Nucleus accumbens (tissue), 56 donors: ENCODE data around the gene NT5DC1.
"Not testable (repeated sequence)": the region's sequence is repeated elsewhere in the genome, so short reads cannot be mapped to it uniquely, and the experiment has no call there.

Source experiments
- DNase-seq, 56 donors: peaks; one replicate each; lab custom pipeline; 2025; lab: John Stamatoyannopoulos, UW

The NT5DC1 gene

DNA sequence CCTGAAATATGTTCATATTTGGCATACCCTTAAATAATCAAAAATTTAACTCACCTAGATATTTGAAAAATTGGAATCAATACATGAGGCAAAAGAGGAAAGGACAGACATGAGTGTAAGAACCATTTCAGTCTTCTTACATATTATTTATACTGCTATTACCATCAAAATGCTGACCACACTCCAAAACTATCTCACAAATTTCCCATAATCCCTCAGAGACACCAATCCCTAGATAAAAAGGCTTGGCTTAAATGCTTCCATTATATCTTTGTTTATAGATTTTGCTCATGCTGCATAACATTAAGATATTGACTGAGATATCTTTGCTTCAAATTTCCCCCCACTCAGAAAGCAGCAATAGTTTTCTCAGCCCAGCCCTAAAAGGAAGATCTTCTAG is 11.7 kb upstream of the NT5DC1 start:
- no peak for DNase-seq

DNA sequence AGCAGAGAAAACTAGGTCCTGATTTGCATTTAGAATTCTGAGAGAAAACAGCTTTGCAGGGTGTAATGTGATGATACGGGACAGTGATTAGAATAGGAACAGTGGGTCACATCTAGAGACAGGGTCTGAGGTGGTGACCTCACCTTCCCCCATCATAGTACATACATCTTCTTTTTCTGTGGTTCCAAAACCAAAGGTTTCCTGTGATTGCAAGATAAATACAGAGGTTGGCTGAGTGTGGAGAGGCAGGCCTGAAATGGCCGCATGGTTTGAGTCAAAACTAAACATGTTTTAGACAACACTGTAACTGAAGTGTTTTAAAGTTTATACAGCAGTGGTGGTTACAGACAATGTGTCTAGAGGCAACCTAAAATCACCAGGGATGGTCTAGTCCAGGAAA is 10.4 kb upstream of the NT5DC1 start:
- no peak for DNase-seq

DNA sequence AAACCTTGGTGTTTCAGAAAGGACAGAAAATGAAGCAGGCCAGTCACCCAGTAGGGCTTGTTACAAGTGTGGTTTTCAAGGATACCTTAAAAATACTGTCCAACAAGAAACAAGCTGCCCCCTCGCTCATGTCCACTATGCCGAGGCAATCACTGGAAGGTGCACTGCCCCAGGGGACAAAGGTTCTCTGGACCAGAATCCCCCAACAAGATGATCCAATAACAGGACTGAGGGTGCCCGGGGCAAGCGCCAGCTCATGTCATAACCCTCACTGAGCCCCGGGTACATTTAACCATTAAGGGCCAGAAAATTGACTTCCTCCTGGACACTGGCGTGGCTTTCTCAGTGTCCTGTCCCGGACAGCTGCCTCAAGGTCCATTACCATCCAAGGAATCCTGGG is 6.6 kb upstream of the NT5DC1 start:
- no peak for DNase-seq

DNA sequence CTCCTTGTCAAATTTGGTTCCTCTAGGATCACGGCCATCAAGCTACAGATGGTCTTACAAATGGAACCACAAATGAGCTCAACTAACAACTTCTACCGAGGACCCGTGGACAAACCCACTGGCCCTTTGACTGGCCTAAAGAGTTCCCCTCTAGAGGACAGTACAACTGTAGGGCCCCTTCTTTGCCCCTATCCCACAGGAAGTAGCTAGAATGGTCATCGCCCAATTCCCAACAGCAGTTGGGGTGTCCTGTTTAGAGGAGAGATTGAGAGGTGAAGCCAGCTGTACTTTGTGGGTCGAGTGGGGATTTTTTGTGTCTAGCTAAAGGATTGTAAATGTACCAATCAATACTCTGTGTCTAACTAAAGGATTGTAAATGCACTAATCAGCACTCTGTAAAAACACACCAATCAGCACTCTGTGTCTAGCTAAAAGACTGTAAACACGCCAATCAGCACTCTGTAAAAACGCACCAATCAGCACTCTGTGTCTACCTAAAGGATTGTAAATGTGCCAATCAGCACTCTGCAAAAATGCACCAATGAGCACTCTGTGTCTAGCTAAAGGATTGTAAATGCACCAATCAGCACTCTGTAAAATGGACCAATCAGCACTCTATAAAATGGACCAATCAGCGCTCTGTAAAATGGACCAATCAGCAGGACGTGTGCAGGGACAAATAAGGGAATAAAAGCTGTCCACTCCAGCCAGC is 4.4 kb upstream of the NT5DC1 start:
- not testable (repeated sequence) for DNase-seq

DNA sequence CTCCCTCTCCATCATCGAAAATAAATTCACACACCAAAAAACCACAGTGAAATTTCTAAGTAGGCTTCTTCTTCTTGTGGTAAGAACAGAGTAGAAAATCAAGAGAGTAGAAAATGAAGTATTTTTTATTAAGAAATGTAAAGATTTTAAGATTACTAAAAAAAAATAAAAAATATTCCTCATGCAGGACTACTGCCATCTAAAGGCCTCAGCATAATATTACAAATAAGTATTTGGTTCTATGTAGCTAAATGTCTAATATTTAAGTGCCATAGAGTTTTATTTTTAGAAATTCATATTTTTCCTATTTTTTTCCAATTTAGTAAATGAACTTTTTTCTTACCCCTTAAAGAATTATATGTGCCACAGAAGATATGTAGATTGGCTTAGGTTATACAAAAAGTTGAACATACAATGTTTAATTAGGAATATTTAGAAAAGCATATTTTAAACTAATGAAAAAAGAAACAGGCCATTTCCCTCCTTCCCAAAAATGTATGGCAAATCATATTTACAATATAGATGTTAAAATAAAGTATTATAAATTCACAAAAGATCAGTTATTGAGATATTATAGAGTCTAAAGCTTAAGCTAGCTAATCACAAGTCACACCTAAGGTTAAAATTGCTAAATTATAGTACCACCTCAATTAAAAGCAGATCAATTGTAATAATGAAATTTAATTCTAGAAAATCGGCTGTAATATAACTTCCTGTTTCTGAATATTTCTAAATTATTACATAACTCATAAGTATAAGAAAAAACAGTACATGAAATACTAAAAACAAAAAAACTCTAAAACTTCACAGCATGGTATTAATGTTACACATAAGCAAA is 3.5 kb upstream of the NT5DC1 start:
- no peak for DNase-seq

DNA sequence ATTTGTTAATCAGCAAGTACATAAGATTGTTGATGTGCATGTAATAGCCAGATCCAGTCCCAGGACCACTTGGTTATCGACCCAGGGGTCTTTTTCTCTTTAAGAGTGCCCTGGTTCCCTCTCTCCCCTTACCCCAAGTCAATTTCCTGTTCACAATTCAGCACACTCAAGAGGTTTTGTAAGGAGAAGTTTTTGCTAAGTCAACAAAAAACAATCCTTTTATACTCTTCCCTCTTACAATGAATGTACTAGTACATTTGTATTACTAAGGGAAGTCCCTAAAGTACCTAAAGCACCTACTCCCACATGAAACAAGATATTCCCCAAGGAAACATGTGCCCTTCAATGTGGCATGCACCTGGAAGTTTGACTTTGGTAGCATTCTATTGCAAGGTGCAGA is 1.6 kb upstream of the NT5DC1 start:
- no peak for DNase-seq

DNA sequence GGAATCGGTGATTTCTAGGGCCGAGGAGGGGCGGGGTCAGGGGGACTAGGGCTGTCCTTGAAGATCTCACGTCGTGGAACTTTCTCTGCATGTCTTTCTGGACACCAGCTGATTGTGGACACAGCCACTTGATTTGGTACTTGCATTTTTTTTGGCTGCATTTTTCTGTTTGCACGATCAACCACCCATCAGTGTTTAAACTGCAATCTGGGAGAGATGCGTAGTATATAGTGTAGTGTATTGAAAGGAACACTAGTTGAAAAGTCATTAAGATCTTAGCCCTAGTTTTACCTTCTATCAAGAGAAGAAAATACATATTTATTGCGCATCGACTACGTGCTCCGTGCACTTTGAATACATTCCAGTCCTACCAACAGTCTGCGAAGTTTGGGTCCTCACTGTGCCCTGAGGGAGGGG is 657 bp downstream of the NT5DC1 start:
- DNase-seq = no peak

DNA sequence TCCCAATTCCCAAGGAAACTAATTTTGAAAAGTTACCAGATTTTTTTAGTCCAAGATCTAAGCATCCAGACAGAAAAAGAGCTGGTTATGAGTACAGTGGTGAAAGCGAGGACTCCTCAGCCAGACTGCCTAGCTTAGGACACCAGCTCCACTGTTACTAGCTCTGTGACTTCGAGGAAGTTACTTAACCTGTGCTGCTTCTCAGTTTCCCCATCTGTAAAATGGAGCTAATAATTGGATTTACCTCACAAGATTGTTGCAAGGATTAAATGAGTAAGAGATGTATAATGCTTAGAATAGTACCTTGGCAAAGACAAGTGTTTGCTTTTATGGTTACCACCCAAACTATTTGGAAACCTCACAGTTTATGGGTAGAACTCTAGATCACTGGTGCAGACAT is 1.1 kb downstream of the NT5DC1 start:
- no peak for DNase-seq

DNA sequence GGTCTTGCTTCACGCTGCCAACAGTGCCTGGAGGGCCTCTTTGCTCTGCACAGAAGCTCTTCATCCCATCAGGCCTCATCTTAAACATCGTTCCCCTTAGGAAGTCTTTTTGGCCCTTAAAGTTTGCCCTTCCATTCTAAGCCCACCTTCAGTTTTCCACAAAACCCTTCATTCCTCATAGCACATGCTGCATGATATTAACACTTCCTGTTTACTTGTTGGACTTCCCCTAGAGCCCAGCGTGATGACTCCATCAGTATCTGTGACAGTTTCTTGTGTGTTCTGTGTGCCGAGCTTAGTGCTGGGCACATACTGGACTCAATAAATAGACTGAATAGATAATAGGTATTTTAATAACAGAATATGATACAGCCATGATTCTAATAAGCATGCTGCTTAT is 2.2 kb downstream of the NT5DC1 start:
- DNase-seq = no peak

DNA sequence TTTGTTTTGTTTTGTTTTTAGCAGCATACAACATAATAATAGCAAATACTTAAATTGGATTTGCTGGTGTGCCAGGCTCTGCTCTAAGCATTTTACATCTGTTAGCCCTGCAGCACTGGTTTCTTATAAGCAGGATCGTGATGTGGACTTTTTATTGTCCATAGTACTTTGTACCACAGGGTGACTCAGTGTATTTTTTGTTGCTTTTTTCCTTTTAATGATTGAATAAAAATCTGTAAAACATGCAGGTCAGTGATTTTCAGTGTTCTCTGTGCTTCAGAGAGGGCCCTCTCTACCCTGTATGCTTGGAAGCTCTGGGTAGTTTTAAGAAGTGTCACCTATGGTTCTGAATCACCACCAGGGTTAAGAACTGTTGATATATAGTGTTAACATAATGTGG is 4.0 kb downstream of the NT5DC1 start:
- no peak for DNase-seq

DNA sequence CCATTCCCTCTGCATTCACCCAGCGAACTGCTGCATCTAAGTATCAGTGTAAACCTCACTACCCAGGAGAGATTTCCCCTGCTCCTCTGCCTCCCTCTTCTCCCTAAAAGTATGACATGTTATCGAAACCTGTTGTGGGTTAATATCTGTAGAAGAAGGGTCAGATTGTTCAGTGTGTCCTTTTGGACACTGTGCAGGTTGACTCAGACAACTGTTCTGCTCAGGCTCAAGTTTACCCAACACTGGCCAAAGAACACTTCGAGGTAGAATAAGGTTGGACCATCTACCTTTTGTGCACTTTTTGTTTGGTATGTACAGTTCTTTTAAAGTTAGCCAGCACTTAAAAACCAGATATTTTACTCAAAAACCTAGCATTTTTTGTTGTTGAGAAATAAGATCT is 4.6 kb downstream of the NT5DC1 start:
- no peak for DNase-seq

DNA sequence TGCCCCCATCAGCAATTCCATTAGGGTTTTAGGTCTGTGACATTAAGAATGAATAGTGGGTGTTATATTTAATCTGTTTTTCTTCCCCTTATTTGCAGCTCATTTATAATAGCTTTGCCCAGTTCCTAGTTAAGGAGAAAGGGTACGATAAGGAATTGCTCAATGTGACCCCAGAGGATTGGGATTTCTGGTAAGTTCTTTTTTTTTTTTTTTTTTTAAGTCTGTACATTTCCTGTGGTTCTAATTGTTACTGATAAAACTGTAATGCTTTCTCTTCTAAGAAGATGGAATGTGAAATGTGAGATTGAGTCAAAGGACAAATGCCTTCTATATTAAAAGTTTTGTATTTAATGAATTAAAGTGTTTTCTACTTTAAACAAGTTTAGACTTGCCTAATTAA is 5.5 kb downstream of the NT5DC1 start:
- no peak for DNase-seq

DNA sequence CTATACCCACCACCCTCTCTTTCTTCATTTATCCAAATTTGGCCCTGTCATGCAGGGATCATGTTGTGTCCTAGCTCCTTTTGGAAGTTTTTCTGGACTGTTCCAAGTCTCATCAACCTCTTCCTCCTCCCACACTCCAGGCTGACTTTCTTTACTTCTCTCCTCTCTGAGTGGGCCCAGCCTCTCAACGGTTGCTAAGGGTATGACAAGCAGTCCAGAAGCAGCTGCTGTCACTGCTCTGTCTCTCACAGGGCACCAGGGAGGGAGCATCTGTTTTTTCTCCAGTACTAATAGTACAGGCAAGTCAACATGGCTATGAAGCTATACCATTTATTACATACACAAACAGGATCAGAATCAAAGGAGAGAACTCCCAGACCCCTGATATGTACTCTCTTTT is 8.2 kb downstream of the NT5DC1 start:
- DNase-seq = peak in 19 of 56 donors; percentile 7 to 64 (median 28)

DNA sequence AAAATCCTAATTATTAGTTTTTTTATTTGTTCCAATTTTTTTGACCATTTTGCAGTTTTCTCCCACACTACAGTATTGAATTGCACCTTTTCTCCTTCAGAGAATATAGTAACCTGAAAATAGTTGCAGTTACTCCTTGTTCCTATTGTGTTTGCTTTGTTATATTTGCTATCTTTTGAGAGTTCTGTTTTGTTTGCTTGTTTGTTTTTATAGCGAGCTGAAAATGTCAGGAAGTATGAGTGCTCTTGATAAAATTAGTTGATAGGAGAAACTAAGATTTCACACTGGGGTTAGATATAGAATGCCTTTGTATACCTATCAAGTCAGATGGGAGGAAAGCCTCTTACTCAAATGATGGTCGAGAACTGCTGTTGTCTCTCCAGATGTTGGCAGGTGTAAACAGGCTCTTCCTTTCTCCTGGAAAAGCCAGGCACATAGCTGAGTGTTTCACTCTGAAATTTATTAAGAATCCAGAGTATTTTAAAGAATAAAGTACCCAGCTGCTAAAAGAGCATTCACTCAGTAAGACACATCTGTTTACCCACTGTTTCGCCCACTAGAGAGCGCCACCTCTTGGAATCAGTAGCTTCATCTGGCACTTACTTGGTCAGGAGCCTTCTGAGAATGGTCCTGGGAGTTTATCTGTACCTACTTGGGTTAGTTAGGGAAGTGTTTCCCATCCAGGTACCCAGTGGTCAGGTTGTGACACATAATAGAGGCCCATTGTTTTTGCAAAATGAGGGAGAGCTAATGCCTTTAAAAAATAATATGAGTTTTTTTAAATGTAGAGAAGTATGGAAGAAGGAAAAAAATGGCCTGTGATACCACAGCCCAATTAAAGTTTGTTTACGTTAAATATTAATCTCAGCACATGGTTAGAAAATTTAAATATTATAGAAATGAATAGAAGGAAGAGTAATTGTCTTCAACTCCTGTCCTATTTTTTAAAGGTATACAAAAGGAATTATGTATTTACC is 11.2 kb downstream of the NT5DC1 start:
- DNase-seq = peak in 5 of 56 donors; percentile 8 to 32 (median 19)

DNA sequence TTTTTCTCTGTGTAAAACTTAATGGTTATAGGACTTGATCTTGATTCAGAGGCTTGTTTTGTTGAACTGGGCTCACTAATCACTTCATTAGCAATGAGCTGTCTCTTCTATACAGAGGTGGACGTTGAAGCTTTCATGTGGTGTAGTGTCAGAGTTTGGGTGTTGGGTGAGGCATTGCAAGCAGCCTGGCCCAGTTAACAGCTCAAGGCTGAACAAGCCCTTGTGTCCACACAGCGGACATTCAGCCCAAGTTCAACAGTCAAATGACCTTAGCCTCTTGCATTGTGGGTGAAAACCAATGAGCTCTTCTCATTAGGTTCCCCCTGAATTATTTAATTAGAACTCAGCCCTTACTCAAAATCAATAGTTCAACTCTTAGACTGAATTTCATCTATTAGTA is 12.7 kb downstream of the NT5DC1 start:
- no peak for DNase-seq

DNA sequence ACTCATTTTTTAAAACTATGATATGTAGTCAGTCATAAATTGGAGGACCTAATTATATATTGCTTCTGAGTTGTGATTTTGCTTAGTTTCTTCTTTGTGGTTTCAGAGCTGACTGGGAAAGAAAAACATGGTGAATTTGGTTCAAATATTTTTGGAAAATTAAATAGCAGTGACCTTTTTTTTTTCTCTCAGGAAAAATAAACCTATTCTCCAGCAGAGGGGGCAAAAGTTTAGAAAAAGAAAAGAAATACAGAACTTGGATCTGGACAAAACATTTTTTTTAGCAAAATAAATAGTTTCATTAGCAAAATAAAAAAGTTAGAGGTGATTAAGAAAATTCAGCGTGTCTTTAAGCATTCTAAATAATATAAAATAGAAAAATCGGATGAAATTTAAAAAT is 15.1 kb downstream of the NT5DC1 start:
- no peak for DNase-seq

DNA sequence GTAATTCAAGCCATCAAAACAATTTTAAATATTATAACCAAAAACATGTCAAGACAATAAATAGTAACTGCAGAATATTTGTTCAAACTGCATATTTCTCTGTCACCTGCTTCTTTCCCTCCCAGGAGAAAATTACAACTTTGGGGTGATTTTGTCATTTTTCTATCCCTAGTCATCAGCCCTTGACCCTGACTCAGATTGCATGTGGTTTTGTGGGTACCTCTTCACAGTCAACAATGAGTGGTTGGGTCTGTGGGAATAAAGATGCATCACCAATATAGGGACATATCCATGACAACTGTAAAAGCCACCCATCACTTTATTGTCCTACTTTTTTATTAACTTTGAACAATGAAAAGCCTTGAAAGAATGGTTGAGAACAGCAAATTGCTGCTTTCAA is 18.0 kb downstream of the NT5DC1 start:
- no peak for DNase-seq

DNA sequence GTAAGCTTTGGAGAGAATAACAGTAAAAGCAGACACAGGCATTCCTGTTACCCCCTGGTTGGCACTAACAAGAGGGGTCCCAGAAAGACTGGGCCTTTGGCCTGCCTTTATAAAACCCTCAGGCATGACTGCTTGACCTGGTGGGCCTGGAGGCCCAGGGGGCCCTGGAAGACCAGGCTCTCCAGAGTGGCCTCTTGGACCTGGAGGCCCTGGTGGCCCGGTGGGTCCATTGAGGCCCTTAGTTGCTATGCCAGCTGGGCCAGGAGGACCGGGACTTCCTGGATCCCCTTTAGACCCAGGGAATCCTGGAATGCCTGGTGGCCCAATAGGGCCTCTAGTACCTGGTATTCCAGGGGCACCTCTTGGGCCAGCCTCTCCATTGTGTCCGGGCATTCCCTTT is 19.8 kb downstream of the NT5DC1 start:
- no peak for DNase-seq

DNA sequence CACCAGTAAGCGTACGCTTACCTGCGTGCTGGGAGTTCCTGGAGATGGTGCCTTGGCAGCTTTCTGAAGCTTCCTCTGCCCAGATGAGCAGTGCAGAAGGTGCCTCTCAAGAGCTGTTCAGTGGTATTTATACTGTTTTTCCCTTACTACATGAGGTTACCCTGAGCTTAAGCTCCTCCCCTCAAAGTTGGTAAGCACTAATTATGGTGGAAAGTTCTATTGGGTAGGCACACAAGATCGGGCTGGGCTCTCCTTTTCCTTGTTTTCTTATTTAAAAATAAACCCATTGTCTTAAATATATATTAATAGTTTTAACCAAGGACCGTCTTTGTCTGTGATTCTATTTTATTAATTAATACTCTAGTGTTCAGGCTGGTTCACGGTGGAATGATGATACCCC is 25.4 kb downstream of the NT5DC1 start, which contains the start of gene COL10A1:
Gene COL10A1, minus strand, starts transcription at position 101 of the 400 bp plus-strand sequence. CDS start 640 bp downstream, outside the sequence.
- no peak for DNase-seq

DNA sequence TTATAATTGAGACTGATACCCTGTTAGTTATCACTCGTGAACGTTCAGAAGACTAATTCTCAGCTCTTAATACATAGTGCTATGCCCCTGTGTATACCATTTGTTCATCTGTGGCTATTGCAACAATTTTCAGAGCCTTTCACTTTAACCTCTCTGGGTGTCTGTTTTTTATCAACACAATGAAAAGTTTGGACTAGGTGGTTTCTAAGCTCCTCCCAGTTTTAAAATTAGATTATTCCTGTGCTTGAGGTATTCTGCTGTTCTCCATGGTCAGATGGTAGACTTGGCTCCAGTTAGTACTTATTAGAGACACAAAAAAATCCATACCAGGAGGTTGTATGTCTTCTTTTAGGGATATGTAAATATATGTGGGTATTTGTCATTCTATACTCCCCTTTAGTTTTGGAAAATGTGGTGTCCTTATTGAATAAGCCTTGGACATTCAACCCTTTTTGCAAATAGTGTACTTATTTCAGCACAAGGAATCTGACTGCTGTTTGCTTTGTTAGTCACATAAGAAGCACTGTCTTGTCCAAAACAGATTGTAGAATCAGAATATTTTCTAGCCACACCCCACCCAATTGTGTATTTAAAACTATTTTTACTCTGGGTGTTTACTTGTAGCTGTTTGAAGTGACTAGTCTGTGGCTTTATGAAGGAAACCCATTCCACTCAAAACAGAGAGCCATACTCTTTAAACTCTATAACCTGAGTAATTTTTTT is 27.3 kb downstream of the NT5DC1 start:
- DNase-seq = no peak
